IPS-18a (cell line): ENCODE results near the gene TAB2.

Experiments used
- H3K27ac ChIP-seq: one replicate; pipeline ENCODE4 v1.5.1; 2013; ENCODE audit warnings: low read length
- H3K27me3 ChIP-seq: one replicate; pipeline ENCODE4 v1.6.1; 2013; ENCODE audit warnings: mild to moderate bottlenecking, low read length; ENCODE audit not compliant: control insufficient read depth, insufficient read depth
- H3K36me3 ChIP-seq: one replicate; pipeline ENCODE4 v1.6.1; 2013; ENCODE audit warnings: low read depth, low read length; ENCODE audit not compliant: control insufficient read depth
- H3K4me1 ChIP-seq: one replicate; pipeline ENCODE4 v1.6.1; 2013; ENCODE audit warnings: low read depth, low read length; ENCODE audit not compliant: control insufficient read depth
- H3K4me3 ChIP-seq: one replicate; pipeline ENCODE4 v1.5.1; 2013; ENCODE audit warnings: low read length
- H3K9ac ChIP-seq: one replicate; pipeline ENCODE4 v1.6.1; 2013; ENCODE audit warnings: mild to moderate bottlenecking, low read length, moderate library complexity
- H3K9me3 ChIP-seq: one replicate; pipeline ENCODE4 v1.6.1; 2013; ENCODE audit warnings: low read depth, low read length; ENCODE audit not compliant: control insufficient read depth

The TAB2 gene

DNA sequence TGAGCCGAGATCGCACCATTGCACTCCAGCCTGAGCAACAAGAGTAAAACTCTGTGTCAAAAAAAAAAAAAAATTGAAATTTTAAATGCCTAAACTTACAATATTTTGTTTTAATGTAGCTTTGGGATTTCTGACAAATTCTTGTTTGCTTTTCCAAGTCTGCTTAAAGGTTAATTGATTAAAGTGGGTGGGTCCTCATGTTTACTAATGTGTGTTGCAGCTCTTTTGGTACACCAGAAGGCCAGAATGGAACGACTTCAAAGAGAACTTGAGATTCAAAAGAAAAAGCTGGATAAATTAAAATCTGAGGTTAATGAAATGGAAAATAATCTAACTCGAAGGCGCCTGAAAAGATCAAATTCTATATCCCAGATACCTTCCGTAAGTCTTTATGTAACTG is 79.9 kb downstream of the TAB2 start:
- Histone ChIP-seq H3K9me3 (no peaks in the 10 kb centered on the region), H3K27ac (no peak overlapping the region), H3K4me1 (no peaks in the 10 kb centered on the region)

GRCh38 chr6:149400050-149400449 is 82.5 kb downstream of the TAB2 start, which contains the start of gene SUMO4:
Gene SUMO4, plus strand, starts transcription at chr6:149400262. Its CDS starts 130 bp downstream, at chr6:149400392.
- Histone ChIP-seq H3K4me1 (no peaks in the 10 kb centered on the region), H3K9me3 (no peaks in the 10 kb centered on the region)

More for the DNA sequence above, 79.9 kb downstream of the TAB2 start:
- peaks cover 31% of the 10 kb centered on the region for H3K36me3 ChIP-seq
- H3K9ac ChIP-seq = no peak overlapping the region
- H3K27me3 ChIP-seq = no peaks in the 10 kb centered on the region
- no peak overlapping the region for H3K4me3 ChIP-seq

DNA sequence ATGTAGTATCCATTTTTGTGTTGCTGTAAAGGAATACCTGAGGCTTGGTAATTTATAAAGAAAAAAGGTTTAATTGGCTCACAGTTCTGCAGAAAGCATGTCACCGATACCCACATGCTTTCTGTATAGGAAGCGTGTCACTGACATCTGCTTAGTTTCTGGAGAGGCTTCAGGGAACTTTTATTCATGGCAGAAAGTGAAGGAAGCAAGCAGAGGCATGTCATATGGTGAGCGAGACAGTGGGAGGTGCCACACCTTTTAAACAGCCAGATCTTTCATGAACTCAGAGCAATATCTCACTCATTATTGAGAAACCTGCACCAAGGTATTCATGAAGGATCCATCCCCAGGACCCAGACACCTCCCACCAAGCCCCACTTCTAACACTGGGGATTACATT is 86.0 kb downstream of the TAB2 start:
- peaks cover 44% of the 10 kb centered on the region for H3K36me3 ChIP-seq
- no peaks in the 10 kb centered on the region for H3K27me3 ChIP-seq
- H3K9me3 ChIP-seq = no peaks in the 10 kb centered on the region
- no peaks in the 10 kb centered on the region for H3K4me1 ChIP-seq
- H3K27ac ChIP-seq = no peak overlapping the region
- no peak overlapping the region for H3K4me3 ChIP-seq
- no peak overlapping the region for H3K9ac ChIP-seq

More at GRCh38 chr6:149400050-149400449, 82.5 kb downstream of the TAB2 start, which contains the start of gene SUMO4:
- Histone ChIP-seq H3K9ac (no peak within 1 kb of the TSS), H3K4me3 (no peak within 1 kb of the TSS), H3K27ac (no peak within 1 kb of the TSS), H3K27me3 (no peaks in the 10 kb centered on the region), H3K36me3 (peaks cover 42% of the 10 kb centered on the region)

- Histone ChIP-seq H3K27me3 (no peaks in the 10 kb centered on the region), H3K9me3 (no peaks in the 10 kb centered on the region), H3K4me1 (no peaks in the 10 kb centered on the region), H3K4me3 (no peak overlapping the region), H3K36me3 (peaks cover 39% of the 10 kb centered on the region), H3K9ac (no peak overlapping the region), H3K27ac (no peak overlapping the region)
Observed at GRCh38 chr6:149405823-149406765, 88.6 kb downstream of the TAB2 start.

GRCh38 chr6:149409617-149410016 is 92.1 kb downstream of the TAB2 start:
- Histone ChIP-seq H3K9ac (no peak overlapping the region), H3K9me3 (no peaks in the 10 kb centered on the region), H3K4me3 (no peak overlapping the region), H3K36me3 (peaks cover 30% of the 10 kb centered on the region), H3K27me3 (no peaks in the 10 kb centered on the region), H3K27ac (no peak overlapping the region), H3K4me1 (no peaks in the 10 kb centered on the region)

DNA sequence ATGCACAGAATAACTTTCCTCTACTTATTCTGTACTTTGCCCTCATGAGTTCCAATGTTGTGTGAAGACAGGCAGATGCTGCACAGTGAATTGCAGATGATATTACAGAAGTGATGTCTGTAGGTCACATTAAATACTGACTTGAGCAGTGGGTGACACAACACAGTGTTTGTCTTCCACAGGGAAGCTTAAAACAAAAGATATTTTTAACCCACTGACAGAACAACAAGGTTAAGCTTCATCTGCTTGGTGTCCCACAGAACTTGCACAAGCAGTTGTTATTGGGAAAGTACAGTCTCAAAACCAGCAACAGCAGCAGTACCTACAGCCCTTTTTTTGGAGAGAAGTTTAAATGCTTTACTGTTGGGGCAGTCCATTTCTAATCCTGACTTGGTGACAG is 93.0 kb downstream of the TAB2 start:
- Histone ChIP-seq H3K27ac (no peak overlapping the region), H3K4me3 (no peak overlapping the region), H3K27me3 (no peaks in the 10 kb centered on the region), H3K9me3 (no peaks in the 10 kb centered on the region), H3K36me3 (peaks cover 30% of the 10 kb centered on the region), H3K9ac (no peak overlapping the region), H3K4me1 (no peaks in the 10 kb centered on the region)

DNA sequence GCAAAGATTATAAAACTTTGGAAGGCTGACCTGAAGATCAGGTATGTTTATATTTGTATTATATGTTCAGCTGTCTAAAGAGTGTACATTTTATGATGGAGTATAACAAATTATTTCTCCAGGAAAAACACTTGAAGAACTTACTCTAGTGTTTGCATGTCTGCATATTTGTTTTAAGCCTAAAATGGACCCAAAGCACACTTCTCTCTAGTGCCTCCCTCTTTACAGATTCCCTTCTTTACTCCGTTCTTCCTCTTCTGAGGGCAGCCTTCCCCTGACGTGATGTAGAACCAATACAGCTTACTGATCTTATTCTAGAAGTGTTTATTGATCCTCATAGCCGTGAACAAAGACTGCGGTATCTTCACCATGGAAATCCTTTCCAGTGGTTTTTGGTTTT is 96.5 kb downstream of the TAB2 start:
- H3K4me1 ChIP-seq = no peaks in the 10 kb centered on the region

DNA sequence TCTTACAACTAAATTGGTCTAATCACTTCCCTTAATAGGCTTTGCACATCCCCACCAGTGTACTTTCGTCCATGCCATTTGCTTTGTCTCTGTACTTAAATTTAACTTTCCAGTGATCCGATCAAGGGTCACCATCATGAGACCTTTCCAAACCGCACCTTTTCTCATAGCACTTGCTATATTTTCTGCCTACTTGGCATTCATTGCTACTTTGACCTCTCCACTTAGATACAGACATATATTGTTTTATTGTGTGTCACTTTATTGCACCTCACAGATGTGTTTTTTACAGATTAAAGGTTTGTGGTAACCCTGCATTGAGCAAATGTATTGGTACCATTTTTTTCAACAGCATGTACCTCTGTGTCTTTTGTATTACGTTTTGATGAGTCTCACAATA is 97.3 kb downstream of the TAB2 start:
- H3K36me3 ChIP-seq = peaks cover 14% of the 10 kb centered on the region

More for the DNA sequence above, 96.5 kb downstream of the TAB2 start:
- H3K9me3 ChIP-seq = no peaks in the 10 kb centered on the region
- H3K27ac ChIP-seq = no peak overlapping the region
- no peaks in the 10 kb centered on the region for H3K27me3 ChIP-seq
- no peak overlapping the region for H3K4me3 ChIP-seq
- peaks cover 20% of the 10 kb centered on the region for H3K36me3 ChIP-seq
- no peak overlapping the region for H3K9ac ChIP-seq

DNA sequence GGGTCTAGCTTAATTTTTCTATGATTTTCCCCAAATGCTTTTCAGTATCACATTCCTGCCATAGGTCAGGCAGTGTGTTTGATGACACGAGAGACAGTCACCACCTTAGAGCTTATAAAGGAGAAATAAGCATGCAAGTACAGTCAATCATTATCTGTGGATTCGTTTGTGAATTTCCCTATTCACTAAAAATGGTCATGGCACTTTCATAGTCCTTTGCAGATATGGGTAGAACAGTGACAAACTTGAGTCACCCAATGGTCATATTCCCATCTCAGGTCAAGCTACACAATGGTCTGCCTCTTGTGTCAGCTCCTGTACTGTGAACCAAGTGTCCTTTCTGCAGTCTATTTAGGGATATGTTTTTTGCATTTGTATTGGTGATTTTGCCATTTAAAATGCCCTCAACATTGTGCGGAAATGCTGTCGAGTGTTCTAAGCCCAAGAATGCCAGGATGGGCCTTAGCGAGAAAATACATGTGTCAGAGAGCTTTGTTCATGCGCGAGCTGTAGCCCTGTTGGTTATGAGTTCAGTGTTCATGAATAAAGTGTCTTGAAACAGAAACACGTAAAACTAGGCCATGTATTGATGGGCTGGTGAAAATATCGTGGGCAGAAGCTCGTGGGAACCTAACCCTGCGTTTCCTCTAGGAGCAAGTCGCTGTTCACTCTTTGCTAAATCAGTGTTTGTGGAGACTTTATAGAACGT is 102.3 kb downstream of the TAB2 start:
- Histone ChIP-seq H3K27me3 (no peaks in the 10 kb centered on the region), H3K9ac (no peak overlapping the region), H3K36me3 (no peaks in the 10 kb centered on the region), H3K4me1 (peaks cover 4% of the 10 kb centered on the region), H3K4me3 (no peak overlapping the region), H3K27ac (no peak overlapping the region), H3K9me3 (no peaks in the 10 kb centered on the region)

More for the DNA sequence above, 97.3 kb downstream of the TAB2 start:
- Histone ChIP-seq H3K9me3 (no peaks in the 10 kb centered on the region), H3K4me1 (no peaks in the 10 kb centered on the region), H3K9ac (no peak overlapping the region), H3K27ac (no peak overlapping the region), H3K27me3 (no peaks in the 10 kb centered on the region), H3K4me3 (no peak overlapping the region)

DNA sequence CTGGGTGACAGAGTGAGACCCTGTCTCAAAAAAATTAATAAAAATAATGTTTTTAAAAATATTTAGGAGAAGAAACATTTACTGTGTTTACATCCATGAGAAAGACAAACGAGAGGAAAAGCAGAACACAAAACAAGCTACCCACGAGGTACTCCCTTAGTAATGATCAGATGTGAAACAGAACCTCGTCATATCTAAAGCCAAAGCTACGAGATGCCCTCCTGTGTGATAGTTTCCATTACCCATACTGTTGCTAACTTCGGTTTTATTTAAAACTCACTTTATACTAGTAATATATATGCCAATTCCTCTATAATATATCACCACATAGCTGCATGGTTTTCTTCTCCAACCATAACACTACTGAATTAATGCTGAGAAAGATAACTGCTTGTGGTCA is 103.6 kb downstream of the TAB2 start:
- H3K27me3 ChIP-seq = no peaks in the 10 kb centered on the region
- no peaks in the 10 kb centered on the region for H3K36me3 ChIP-seq
- H3K4me3 ChIP-seq = no peak overlapping the region
- no peak overlapping the region for H3K27ac ChIP-seq
- no peaks in the 10 kb centered on the region for H3K9me3 ChIP-seq
- H3K4me1 ChIP-seq = peaks cover 4% of the 10 kb centered on the region
- H3K9ac ChIP-seq = no peak overlapping the region

- Histone ChIP-seq H3K4me3 (no peak overlapping the region), H3K36me3 (no peaks in the 10 kb centered on the region), H3K27me3 (no peaks in the 10 kb centered on the region), H3K27ac (no peak overlapping the region), H3K9me3 (no peaks in the 10 kb centered on the region), H3K9ac (no peak overlapping the region), H3K4me1 (peaks cover 4% of the 10 kb centered on the region)
Observed at GRCh38 chr6:149422581-149422980, 105.1 kb downstream of the TAB2 start.
